H9 (cell line): ENCODE data around the gene PEX12. TPM values are rescaled to one million over a fixed set of nuclear protein-coding genes. Genes with fewer than 3 reads are reported as not detected.

ENCODE experiments used
- DNase-seq: peaks from one replicate; pipeline ENCODE4 v3.0.0-alpha.2; 2017
- H2AFZ ChIP-seq: one replicate; pipeline ENCODE4 v1.6.1; 2013; ENCODE audit warnings: mild to moderate bottlenecking, low read length, control low read depth, moderate library complexity
- H2AK5ac ChIP-seq: 2 replicates; pipeline ENCODE4 v1.6.1; 2013; ENCODE audit warnings: low read length, control low read depth, mixed read lengths; ENCODE audit not compliant: insufficient read length
- H2BK120ac ChIP-seq: one replicate; pipeline ENCODE4 v1.6.1; 2013; ENCODE audit warnings: low read depth, mild to moderate bottlenecking, low read length, control low read depth, inconsistent platforms; ENCODE audit not compliant: poor library complexity, severe bottlenecking
- H2BK12ac ChIP-seq: 2 replicates; pipeline ENCODE4 v1.6.1; 2013; ENCODE audit warnings: low read length, control low read depth, mixed read lengths, low read depth; ENCODE audit not compliant: insufficient read length
- H2BK15ac ChIP-seq: 2 replicates; pipeline ENCODE4 v1.6.1; 2013; ENCODE audit warnings: low read depth, low read length, control low read depth
- H2BK20ac ChIP-seq: one replicate; pipeline ENCODE4 v1.6.1; 2013; ENCODE audit warnings: low read depth, mild to moderate bottlenecking, low read length, control low read depth, inconsistent platforms; ENCODE audit not compliant: poor library complexity, severe bottlenecking
- H2BK5ac ChIP-seq: 2 replicates; pipeline ENCODE4 v1.6.1; 2013; ENCODE audit warnings: low read length, control low read depth, mixed read lengths; ENCODE audit not compliant: insufficient read length
- H3K14ac ChIP-seq: 2 replicates; pipeline ENCODE4 v1.6.1; 2013; ENCODE audit warnings: low read length, control low read depth; ENCODE audit not compliant: insufficient read depth
- H3K18ac ChIP-seq: 2 replicates; pipeline ENCODE4 v1.6.1; 2013; ENCODE audit warnings: low read depth, mild to moderate bottlenecking, mixed read lengths, low read length, control low read depth; ENCODE audit not compliant: insufficient read length
- H3K23ac ChIP-seq: 2 replicates; pipeline ENCODE4 v1.6.1; 2013; ENCODE audit warnings: low read length, control low read depth, mixed read lengths, low read depth; ENCODE audit not compliant: insufficient read length
- H3K23me2 ChIP-seq: 2 replicates; pipeline ENCODE4 v1.6.1; 2013; ENCODE audit warnings: low read depth, mild to moderate bottlenecking, mixed read lengths, low read length, control low read depth; ENCODE audit not compliant: insufficient read length, poor library complexity, severe bottlenecking
- H3K27ac ChIP-seq: 2 replicates; pipeline ENCODE4 v1.5.1; 2013; ENCODE audit warnings: low read length, control low read depth, mixed read lengths, low read depth; ENCODE audit not compliant: insufficient read length
- H3K27me3 ChIP-seq: 2 replicates; pipeline ENCODE4 v1.6.1; 2013; ENCODE audit warnings: low read length, control low read depth, inconsistent platforms; ENCODE audit not compliant: insufficient read depth
- H3K4ac ChIP-seq: 2 replicates; pipeline ENCODE4 v1.6.1; 2013; ENCODE audit warnings: low read depth, mild to moderate bottlenecking, control low read depth, inconsistent platforms, low read length, moderate library complexity
- H3K4me1 ChIP-seq: 2 replicates; pipeline ENCODE4 v1.6.1; 2013; ENCODE audit warnings: low read length, control low read depth, inconsistent platforms; ENCODE audit not compliant: insufficient read depth
- H3K4me2 ChIP-seq: 2 replicates; pipeline ENCODE4 v1.6.1; 2013; ENCODE audit warnings: low read length, control low read depth, mixed read lengths; ENCODE audit not compliant: insufficient read length, insufficient read depth
- H3K56ac ChIP-seq: 2 replicates; pipeline ENCODE4 v1.6.1; 2013; ENCODE audit warnings: low read depth, mild to moderate bottlenecking, mixed read lengths, low read length, control low read depth; ENCODE audit not compliant: insufficient read length
- H3K79me1 ChIP-seq: 2 replicates; pipeline ENCODE4 v1.6.1; 2013; ENCODE audit warnings: low read depth, mild to moderate bottlenecking, moderate library complexity, low read length, control low read depth, inconsistent platforms; ENCODE audit not compliant: insufficient read depth, poor library complexity, severe bottlenecking
- H3K79me2 ChIP-seq: 2 replicates; pipeline ENCODE4 v1.6.1; 2013; ENCODE audit warnings: low read length, control low read depth, inconsistent platforms; ENCODE audit not compliant: insufficient read depth
- H3K9ac ChIP-seq: 2 replicates; pipeline ENCODE4 v1.6.1; 2013; ENCODE audit warnings: low read length, control low read depth, mixed read lengths; ENCODE audit not compliant: insufficient read length; ENCODE audit errors: extremely low read depth
- H3K9me3 ChIP-seq: one replicate; pipeline ENCODE4 v1.6.1; 2013; ENCODE audit warnings: low read depth, low read length, inconsistent platforms; ENCODE audit not compliant: control insufficient read depth
- H3T11ph ChIP-seq: one replicate; pipeline ENCODE4 v1.6.1; 2013; ENCODE audit warnings: mild to moderate bottlenecking, low read length, control low read depth, inconsistent platforms
- H4K20me1 ChIP-seq: one replicate; pipeline ENCODE4 v1.6.1; 2013; ENCODE audit not compliant: control insufficient read depth, insufficient read length, insufficient read depth
- H4K5ac ChIP-seq: 2 replicates; pipeline ENCODE4 v1.6.1; 2013; ENCODE audit warnings: low read depth, mild to moderate bottlenecking, mixed read lengths, low read length, control low read depth; ENCODE audit not compliant: insufficient read length
- H4K8ac ChIP-seq: replicated peaks from 2 replicates; pipeline ENCODE4 v1.6.1; 2013; ENCODE audit warnings: low read length, control low read depth, mixed read lengths, low read depth; ENCODE audit not compliant: insufficient read length
- H4K91ac ChIP-seq: 2 replicates; pipeline ENCODE4 v1.6.1; 2013; ENCODE audit warnings: low read depth, mild to moderate bottlenecking, moderate library complexity, mixed read lengths, low read length, control low read depth; ENCODE audit not compliant: insufficient read length
- H3K27ac Mint-ChIP-seq, 3 experiments: 2 replicates in 2 of 3; 3 replicates in 1 of 3; pipeline ENCODE4 v1.8.0; 2020 to 2021; ENCODE audit warnings: mixed read lengths in 3 of 3, mild to moderate bottlenecking in 1 of 3, moderate library complexity in 1 of 3
- H3K27me3 Mint-ChIP-seq: 2 replicates; pipeline ENCODE4 v1.8.0; 2021; ENCODE audit warnings: low read depth, mild to moderate bottlenecking, moderate library complexity, mixed read lengths
- H3K36me3 Mint-ChIP-seq, 3 experiments: 2 replicates in 2 of 3; 3 replicates in 1 of 3; pipeline ENCODE4 v1.8.0; 2020 to 2021; ENCODE audit warnings: low read depth in 3 of 3, mixed read lengths in 3 of 3; ENCODE audit not compliant: insufficient read depth in 1 of 3
- H3K4me1 Mint-ChIP-seq, 2 experiments: 2 replicates each; pipeline ENCODE4 v1.8.0; 2020; ENCODE audit warnings: mixed read lengths in 2 of 2
- H3K4me3 Mint-ChIP-seq, 2 experiments: 2 replicates in 1 of 2; 3 replicates in 1 of 2; pipeline ENCODE4 v1.8.0; 2020 to 2021; ENCODE audit warnings: mild to moderate bottlenecking in 2 of 2, mixed read lengths in 2 of 2, moderate library complexity in 1 of 2
- H3K9me3 Mint-ChIP-seq, 2 experiments: 2 replicates in 1 of 2; 3 replicates in 1 of 2; pipeline ENCODE4 v1.8.0; 2020; ENCODE audit warnings: mild to moderate bottlenecking in 2 of 2, mixed read lengths in 2 of 2, moderate library complexity in 1 of 2
- CTCF ChIP-seq: fragments of 200-600 bp; sonication (generic); conservative IDR thresholded peaks from 3 replicates; pipeline ENCODE4 v1.8.0; 2021; ENCODE audit warnings: antibody characterized with exemption, mild to moderate bottlenecking
- WGBS: extraction: QIAGEN DNeasy Blood & Tissue Kit; methylation state at CpG from one replicate; pipeline ENCODE4 v1.1.7; 2013; ENCODE audit warnings: missing lambda C conversion rate, low lambda C conversion rate, mixed read lengths; ENCODE audit not compliant: insufficient read length; ENCODE audit errors: extremely low coverage; 5-methylcytosine and 5-hydroxymethylcytosine counted together
- total RNA-seq: library from RNA; stranded (reverse); gene quantifications from 2 replicates; pipeline ENCODE4 v1.2.1, GENCODE V29; 2021

Gene PEX12
- total RNA-seq, 1 experiment from 2014 or later: 5.4 TPM

GRCh38 chr17:35534576-35535093, 43.7 kb downstream of the PEX12 start:
- DNase-seq: no peak
- no peak for TF ChIP-seq CTCF
- no peaks in the 10 kb centered on the region for H3K4me1 ChIP-seq
- H3K18ac ChIP-seq: no peak overlapping the region
- no peaks in the 10 kb centered on the region for H3K79me2 ChIP-seq
- H3K9me3 ChIP-seq: no peaks in the 10 kb centered on the region
- no peak overlapping the region for H3K27ac ChIP-seq
- H4K8ac ChIP-seq: no peak overlapping the region
- H3K9ac ChIP-seq: no peak overlapping the region
- H3K4ac ChIP-seq: no peak overlapping the region
- H3K27me3 ChIP-seq: no peaks in the 10 kb centered on the region
- Mint-ChIP-seq H3K27me3 (no peaks in the 10 kb centered on the region; the same call in 1 of the 2 replicates), H3K4me3 (no peak overlapping the region), H3K27ac (no peak overlapping the region), H3K4me1 (peaks cover 0 to 3% of the 10 kb centered on the region in 2 experiments; a peak in 1 of 4 replicates), H3K36me3 (no peaks in the 10 kb centered on the region), H3K9me3 (0 out of 5 replicates have a peak, but pooled peaks cover 0 to under 1% of the 10 kb centered on the region in 2 experiments)
- H2AFZ ChIP-seq: no peak overlapping the region
- no CpG with 5 or more reads among the region's 3 CpGs for WGBS
- no peak overlapping the region for H3K23ac ChIP-seq
- H3K56ac ChIP-seq: no peak overlapping the region
- no peak overlapping the region for H2BK120ac ChIP-seq
- no peak overlapping the region for H2AK5ac ChIP-seq
- no peak overlapping the region for H2BK15ac ChIP-seq
- no peak overlapping the region for H2BK12ac ChIP-seq
- no peak overlapping the region for H4K5ac ChIP-seq
- no peak overlapping the region for H4K91ac ChIP-seq
- H2BK20ac ChIP-seq: no peak overlapping the region
- no peak overlapping the region for H3T11ph ChIP-seq
- no peak overlapping the region for H3K14ac ChIP-seq
- H2BK5ac ChIP-seq: no peak overlapping the region
- H3K79me1 ChIP-seq: no peaks in the 10 kb centered on the region
- H4K20me1 ChIP-seq: no peaks in the 10 kb centered on the region
- H3K4me2 ChIP-seq: no peak overlapping the region
- H3K23me2 ChIP-seq: no peaks in the 10 kb centered on the region
